Measurements from ENCODE around the gene MAP4K2.

MAP4K2 gene

GRCh38 chr11:64753380-64754123 lies 49.5 kb downstream of the MAP4K2 start:
- no peak for DNase-seq

- no peak for DNase-seq
These were observed 50.0 kb downstream of the MAP4K2 start for GRCh38 chr11:64753019-64753379.

- DNase-seq: no peak
These were observed 50.6 kb downstream of the MAP4K2 start for GRCh38 chr11:64752175-64752970.

- DNase-seq: no peak
These were observed 51.4 kb downstream of the MAP4K2 start for GRCh38 chr11:64751580-64751979.

- no peak for DNase-seq
These were observed 51.9 kb downstream of the MAP4K2 start for GRCh38 chr11:64751136-64751535.

- DNase-seq: no peak
These were observed 52.5 kb downstream of the MAP4K2 start for GRCh38 chr11:64750361-64751054.

- no peak for DNase-seq
These were observed 54.9 kb downstream of the MAP4K2 start for GRCh38 chr11:64747961-64748665.

GRCh38 chr11:64746486-64746885 lies 56.5 kb downstream of the MAP4K2 start:
- no peak for DNase-seq

- DNase-seq: no peak
These were observed 57.3 kb downstream of the MAP4K2 start for GRCh38 chr11:64745521-64746328.

GRCh38 chr11:64745189-64745520 lies 57.9 kb downstream of the MAP4K2 start:
- no peak for DNase-seq

- no peak for DNase-seq
These were observed 58.3 kb downstream of the MAP4K2 start for GRCh38 chr11:64744544-64745188.

GRCh38 chr11:64743591-64744543 lies 59.1 kb downstream of the MAP4K2 start, which contains the start of gene RASGRP2:
TSS of gene RASGRP2 (minus strand) at chr11:64744142. CDS start at chr11:64742866, 1,276 bp downstream.
- DNase-seq: no peak

GRCh38 chr11:64742889-64743590 lies 60.0 kb downstream of the MAP4K2 start:
- no peak for DNase-seq

- no peak for DNase-seq
These were observed 60.7 kb downstream of the MAP4K2 start for GRCh38 chr11:64742087-64742888.

GRCh38 chr11:64741375-64742086 lies 61.5 kb downstream of the MAP4K2 start:
- no peak for DNase-seq

GRCh38 chr11:64739871-64740270 lies 63.1 kb downstream of the MAP4K2 start:
- DNase-seq: no peak

GRCh38 chr11:64736654-64737053 lies 66.4 kb downstream of the MAP4K2 start:
- DNase-seq: no peak

GRCh38 chr11:64735725-64736259 lies 67.2 kb downstream of the MAP4K2 start:
- DNase-seq: no peak

Data from kidney glomerular epithelial cell (primary cell).